ENCODE results near the gene WTAP. TPM values are rescaled to one million over a fixed set of nuclear protein-coding genes. Genes with fewer than 3 reads are reported as not detected.
"Not testable (repeated sequence)": the region's sequence is repeated elsewhere in the genome, so short reads cannot be mapped to it uniquely, and the experiment has no call there.

WTAP gene
- total and polyA plus RNA-seq, 4 donors: 67.7 to 94.7 (median 87.7) TPM

DNA sequence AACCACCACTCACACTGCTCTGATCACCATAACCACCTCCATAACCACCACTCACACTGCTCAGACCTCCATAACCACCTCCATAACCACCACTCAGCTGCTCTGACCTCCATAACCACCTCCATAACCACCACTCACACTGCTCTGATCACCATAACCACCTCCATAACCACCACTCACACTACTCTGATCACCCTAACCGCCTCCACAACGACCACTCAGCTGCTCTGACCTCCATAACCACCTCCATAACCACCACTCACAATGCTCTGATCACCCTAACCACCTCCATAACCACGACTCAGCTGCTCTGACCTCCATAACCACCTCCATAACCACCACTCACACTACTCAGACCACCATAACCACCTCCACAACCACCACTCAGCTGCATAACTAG is 14.9 kb upstream of the WTAP start:
- H3K36me3 ChIP-seq (ENCODE audit: control insufficient read depth in 1 of 2, insufficient read depth in 2 of 2, low read length in 1 of 2); H3K27ac ChIP-seq (ENCODE audit: low read depth in 1 of 2, low read length in 2 of 2); ATAC-seq (ENCODE audit: low FRiP score); intact Hi-C loops (cut with DNase I); H3K27me3 ChIP-seq (ENCODE audit: control insufficient read depth in 1 of 2, insufficient read depth in 2 of 2, low read length in 1 of 2); H3K4me3 ChIP-seq (ENCODE audit: low read length in 2 of 2); H3K4me1 ChIP-seq (ENCODE audit: control insufficient read depth in 1 of 2, insufficient read depth in 2 of 2, low read length in 2 of 2); DNase-seq; H3K9me3 ChIP-seq (ENCODE audit: control insufficient read depth, low read length): not testable (repeated sequence)
- 91 to 94% methylated on average over 3 of the region's 3 CpGs for WGBS, 2 donors

DNA sequence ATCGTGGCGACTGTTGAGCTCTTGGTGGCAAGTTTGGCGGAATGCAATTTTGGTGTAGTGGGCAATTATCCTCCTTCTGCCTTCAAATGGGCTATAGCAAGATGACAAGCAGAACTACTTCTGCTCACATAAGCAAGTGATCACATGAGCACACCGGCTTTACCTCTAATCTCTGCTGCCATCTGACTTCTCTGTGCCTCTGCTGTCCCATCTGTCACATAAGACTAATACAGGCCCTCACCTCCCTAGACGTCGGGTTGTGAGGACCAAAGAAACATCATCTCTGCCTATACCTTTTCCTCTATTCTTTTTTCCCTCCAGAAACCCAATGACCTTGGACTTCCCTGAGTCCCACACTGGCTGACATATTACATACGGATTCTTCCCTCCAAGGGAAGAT is 13.3 kb upstream of the WTAP start:
- 93 to 96% methylated on average over 7 of the region's 7 CpGs for WGBS, 2 donors
- Histone ChIP-seq H3K27me3 (ENCODE audit: control insufficient read depth in 1 of 2, insufficient read depth in 2 of 2, low read length in 1 of 2) (no peaks in the 10 kb centered on the region), H3K4me1 (ENCODE audit: control insufficient read depth in 1 of 2, insufficient read depth in 2 of 2, low read length in 2 of 2) (peaks cover 3 to 5% of the 10 kb centered on the region in 2 donors), H3K27ac (ENCODE audit: low read depth in 1 of 2, low read length in 2 of 2) (no peak overlapping the region), H3K4me3 (ENCODE audit: low read length in 2 of 2) (no peak overlapping the region), H3K36me3 (ENCODE audit: control insufficient read depth in 1 of 2, insufficient read depth in 2 of 2, low read length in 1 of 2) (no peaks in the 10 kb centered on the region), H3K9me3 (ENCODE audit: control insufficient read depth, low read length) (no peaks in the 10 kb centered on the region)
- ATAC-seq (ENCODE audit: low FRiP score) (no peak), DNase-seq (no peak)
- intact Hi-C loops (cut with DNase I): no loop called here

DNA sequence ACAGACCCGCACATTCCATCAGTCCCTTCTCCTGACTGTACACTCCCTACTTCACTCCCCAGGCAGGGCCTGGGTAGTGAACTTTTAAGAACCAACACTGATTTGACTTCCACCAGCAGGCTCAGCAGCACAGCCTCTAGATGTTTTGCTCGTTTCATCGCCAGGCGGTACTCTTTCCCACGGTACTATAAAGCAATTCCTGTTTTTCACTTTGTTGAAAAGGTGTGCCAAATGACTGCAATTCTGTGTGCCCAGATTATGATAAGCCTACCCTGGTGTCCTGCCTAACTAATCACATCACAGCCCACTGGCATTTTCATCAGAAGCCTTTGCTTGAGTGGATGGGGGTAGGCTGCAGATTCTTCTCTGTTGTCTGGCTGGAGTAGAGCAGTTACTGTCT is 12.9 kb upstream of the WTAP start:
- Histone ChIP-seq H3K27me3 (ENCODE audit: control insufficient read depth in 1 of 2, insufficient read depth in 2 of 2, low read length in 1 of 2) (no peaks in the 10 kb centered on the region), H3K36me3 (ENCODE audit: control insufficient read depth in 1 of 2, insufficient read depth in 2 of 2, low read length in 1 of 2) (no peaks in the 10 kb centered on the region), H3K4me3 (ENCODE audit: low read length in 2 of 2) (no peak overlapping the region), H3K27ac (ENCODE audit: low read depth in 1 of 2, low read length in 2 of 2) (no peak overlapping the region), H3K9me3 (ENCODE audit: control insufficient read depth, low read length) (no peaks in the 10 kb centered on the region), H3K4me1 (ENCODE audit: control insufficient read depth in 1 of 2, insufficient read depth in 2 of 2, low read length in 2 of 2) (peaks cover 3 to 5% of the 10 kb centered on the region in 2 donors)
- intact Hi-C loops (cut with DNase I): no loop called here
- 75 to 87% methylated on average over 5 of the region's 5 CpGs for WGBS, 2 donors
- no peak for ATAC-seq (ENCODE audit: low FRiP score)
- no peak for DNase-seq

DNA sequence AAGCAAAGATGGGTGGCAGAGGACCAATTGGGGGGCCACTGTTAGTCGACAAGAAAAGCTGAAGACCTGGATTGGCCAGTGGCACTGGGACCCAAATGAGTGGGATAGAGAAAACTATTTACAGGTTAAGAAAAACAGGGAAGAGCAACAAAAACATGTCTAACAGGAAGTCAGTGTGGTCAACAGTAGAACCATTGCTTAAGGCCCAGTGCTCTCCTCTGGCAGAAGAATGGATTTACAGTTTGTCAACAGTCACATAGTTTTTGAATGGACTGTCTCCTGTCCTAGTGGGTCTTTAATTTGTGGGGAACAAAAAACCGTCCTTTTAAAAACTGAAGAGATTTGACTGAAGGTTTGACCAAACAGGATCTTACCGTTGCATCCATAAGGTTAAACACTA is 12.1 kb upstream of the WTAP start:
- WGBS, 2 donors: 73 to 79% methylated on average over 3 of the region's 3 CpGs
- Histone ChIP-seq H3K9me3 (ENCODE audit: control insufficient read depth, low read length) (no peaks in the 10 kb centered on the region), H3K36me3 (ENCODE audit: control insufficient read depth in 1 of 2, insufficient read depth in 2 of 2, low read length in 1 of 2) (no peaks in the 10 kb centered on the region), H3K27ac (ENCODE audit: low read depth in 1 of 2, low read length in 2 of 2) (no peak overlapping the region), H3K27me3 (ENCODE audit: control insufficient read depth in 1 of 2, insufficient read depth in 2 of 2, low read length in 1 of 2) (no peaks in the 10 kb centered on the region), H3K4me1 (ENCODE audit: control insufficient read depth in 1 of 2, insufficient read depth in 2 of 2, low read length in 2 of 2) (peaks cover 3 to 5% of the 10 kb centered on the region in 2 donors), H3K4me3 (ENCODE audit: low read length in 2 of 2) (no peak overlapping the region)
- intact Hi-C loops (cut with DNase I): no loop called here
- no peak for DNase-seq
- no peak for ATAC-seq (ENCODE audit: low FRiP score)

DNA sequence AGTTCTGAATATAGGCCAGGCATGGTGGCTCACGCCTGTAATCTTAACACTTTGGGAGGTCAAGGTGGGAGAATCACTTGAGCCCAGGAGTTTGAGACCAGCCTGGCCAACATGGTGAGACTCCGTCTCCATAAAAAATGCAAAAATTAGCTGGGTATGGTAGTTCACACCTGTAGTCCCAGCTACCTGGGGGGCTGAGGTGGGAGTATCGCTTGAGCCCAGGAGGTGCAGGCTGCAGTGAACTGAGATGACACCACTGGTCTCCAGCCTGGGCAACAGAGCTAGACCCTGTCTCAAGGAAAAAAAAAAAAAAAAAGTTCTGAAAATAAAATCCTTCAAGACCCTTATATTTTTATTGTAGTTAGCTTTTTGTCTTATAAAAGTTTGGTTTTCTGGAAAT is 11.7 kb upstream of the WTAP start:
- intact Hi-C loops (cut with DNase I): no loop called here
- H3K27ac ChIP-seq (ENCODE audit: low read depth in 1 of 2, low read length in 2 of 2): no peak overlapping the region
- no peak for ATAC-seq (ENCODE audit: low FRiP score)

DNA sequence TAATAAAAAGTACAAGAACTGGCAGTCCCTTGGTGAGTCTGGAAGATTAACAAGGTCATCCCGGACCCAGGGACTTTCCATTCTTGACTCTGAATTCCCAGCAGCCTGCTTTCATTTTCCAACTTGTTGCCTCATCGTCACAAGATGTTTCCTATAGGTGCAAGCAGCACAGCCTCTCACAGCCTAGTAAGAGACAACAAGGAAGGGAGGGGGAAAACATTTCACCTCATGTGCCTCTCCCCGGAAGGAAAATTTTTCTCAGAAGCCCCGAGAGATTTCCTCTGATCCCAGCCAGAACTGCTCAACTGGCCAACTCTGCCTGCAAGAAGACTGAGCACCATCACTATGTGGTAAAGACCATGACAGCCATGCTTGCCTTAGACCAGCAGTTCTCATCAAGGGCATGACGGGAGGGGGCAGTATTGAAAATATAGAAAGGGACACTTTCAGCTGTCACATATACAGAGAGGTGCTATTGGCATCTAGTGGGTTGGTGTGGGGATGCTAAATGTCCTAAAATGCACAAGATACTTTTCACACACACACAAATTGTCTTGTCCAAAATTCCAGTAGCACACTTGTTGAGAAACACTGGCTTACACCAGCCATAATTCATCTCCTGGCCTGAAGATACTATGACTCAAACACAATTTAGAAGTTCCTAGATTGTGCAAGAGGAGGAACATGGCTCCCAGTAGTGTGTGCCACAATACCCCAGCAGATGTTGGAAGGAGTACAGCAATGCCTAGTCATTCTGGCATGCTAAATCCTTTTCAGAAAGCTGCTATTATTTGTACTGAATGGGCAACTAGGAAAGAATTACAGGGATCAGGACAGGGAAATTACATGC is 10.8 kb upstream of the WTAP start:
- peak in 1 of 2 donors; percentile 63 for DNase-seq
- H3K9me3 ChIP-seq (ENCODE audit: control insufficient read depth, low read length): no peaks in the 10 kb centered on the region
- peak; percentile 95 for ATAC-seq (ENCODE audit: low FRiP score)
- peak overlapping the region; percentile 79 to 87 for H3K27ac ChIP-seq (ENCODE audit: low read depth in 1 of 2, low read length in 2 of 2)
- H3K4me1 ChIP-seq (ENCODE audit: control insufficient read depth in 1 of 2, insufficient read depth in 2 of 2, low read length in 2 of 2): peaks cover 3 to 5% of the 10 kb centered on the region in 2 donors
- intact Hi-C loops (cut with DNase I): no loop called here
- H3K27me3 ChIP-seq (ENCODE audit: control insufficient read depth in 1 of 2, insufficient read depth in 2 of 2, low read length in 1 of 2): no peaks in the 10 kb centered on the region
- 42 to 47% methylated on average over 5 of the region's 5 CpGs for WGBS, 2 donors
- H3K4me3 ChIP-seq (ENCODE audit: low read length in 2 of 2): no peak overlapping the region
- H3K36me3 ChIP-seq (ENCODE audit: control insufficient read depth in 1 of 2, insufficient read depth in 2 of 2, low read length in 1 of 2): no peaks in the 10 kb centered on the region

More for the DNA sequence above, 11.7 kb upstream of the WTAP start:
- DNase-seq: no peak
- H3K9me3 ChIP-seq (ENCODE audit: control insufficient read depth, low read length): no peaks in the 10 kb centered on the region
- no peaks in the 10 kb centered on the region for H3K27me3 ChIP-seq (ENCODE audit: control insufficient read depth in 1 of 2, insufficient read depth in 2 of 2, low read length in 1 of 2)
- peaks cover 3 to 5% of the 10 kb centered on the region in 2 donors for H3K4me1 ChIP-seq (ENCODE audit: control insufficient read depth in 1 of 2, insufficient read depth in 2 of 2, low read length in 2 of 2)
- H3K4me3 ChIP-seq (ENCODE audit: low read length in 2 of 2): no peak overlapping the region
- H3K36me3 ChIP-seq (ENCODE audit: control insufficient read depth in 1 of 2, insufficient read depth in 2 of 2, low read length in 1 of 2): no peaks in the 10 kb centered on the region
- WGBS, 2 donors: 99 to 100% methylated on average over 3 of the region's 3 CpGs

DNA sequence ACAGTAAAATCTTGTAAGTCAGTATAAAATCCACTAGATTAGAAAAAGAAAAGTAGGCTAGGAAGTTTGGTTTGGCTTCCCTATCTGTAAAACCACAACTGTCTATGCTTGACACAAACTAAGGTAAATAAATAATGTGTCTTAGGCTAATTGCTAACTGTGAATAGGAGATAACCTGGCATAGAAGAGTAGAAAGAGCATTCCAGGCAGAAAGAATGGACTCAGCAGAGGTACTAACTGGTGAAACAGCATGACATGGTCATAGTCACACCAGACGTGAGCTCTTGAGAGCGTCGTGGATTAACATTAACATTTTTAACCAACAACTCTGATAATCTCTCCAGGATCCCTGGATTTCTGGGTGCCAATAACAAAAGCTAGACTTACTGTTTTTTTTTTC is 8.7 kb upstream of the WTAP start:
- 70 to 76% methylated on average over 3 of the region's 3 CpGs for WGBS, 2 donors
- intact Hi-C loops (cut with DNase I): no loop called here

DNA sequence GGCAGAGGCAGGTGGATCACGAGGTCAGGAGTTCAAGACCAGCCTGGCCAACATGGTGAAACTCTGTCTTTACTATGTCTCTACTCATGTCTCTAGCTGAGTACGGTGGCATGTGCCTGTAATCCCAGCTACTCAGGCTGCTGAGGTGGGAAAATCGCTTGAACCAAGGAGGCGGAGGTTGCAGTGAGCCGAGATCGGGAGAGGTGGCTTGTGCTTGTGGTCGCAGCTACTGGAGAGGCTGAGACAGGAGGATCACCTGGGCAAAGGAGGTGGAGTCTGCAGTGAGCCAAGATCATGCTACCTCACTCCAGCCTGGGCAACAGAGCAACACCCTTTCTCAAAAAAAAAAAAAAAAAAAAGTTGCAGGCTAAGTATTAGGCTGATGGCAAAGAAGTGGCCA is 8.0 kb upstream of the WTAP start:
- Histone ChIP-seq H3K27me3 (ENCODE audit: control insufficient read depth in 1 of 2, insufficient read depth in 2 of 2, low read length in 1 of 2) (no peaks in the 10 kb centered on the region), H3K27ac (ENCODE audit: low read depth in 1 of 2, low read length in 2 of 2) (no peak overlapping the region), H3K9me3 (ENCODE audit: control insufficient read depth, low read length) (no peaks in the 10 kb centered on the region), H3K4me3 (ENCODE audit: low read length in 2 of 2) (no peak overlapping the region), H3K4me1 (ENCODE audit: control insufficient read depth in 1 of 2, insufficient read depth in 2 of 2, low read length in 2 of 2) (peaks cover 3 to 5% of the 10 kb centered on the region in 2 donors), H3K36me3 (ENCODE audit: control insufficient read depth in 1 of 2, insufficient read depth in 2 of 2, low read length in 1 of 2) (no peaks in the 10 kb centered on the region)
- WGBS, 2 donors: 97 to 98% methylated on average over 7 of the region's 7 CpGs
- intact Hi-C loops (cut with DNase I): no loop called here
- no peak for ATAC-seq (ENCODE audit: low FRiP score)
- no peak for DNase-seq

More for the DNA sequence above, 8.7 kb upstream of the WTAP start:
- H3K36me3 ChIP-seq (ENCODE audit: control insufficient read depth in 1 of 2, insufficient read depth in 2 of 2, low read length in 1 of 2): no peaks in the 10 kb centered on the region
- H3K9me3 ChIP-seq (ENCODE audit: control insufficient read depth, low read length): no peaks in the 10 kb centered on the region
- peaks cover 3 to 5% of the 10 kb centered on the region in 2 donors for H3K4me1 ChIP-seq (ENCODE audit: control insufficient read depth in 1 of 2, insufficient read depth in 2 of 2, low read length in 2 of 2)
- no peak for ATAC-seq (ENCODE audit: low FRiP score)
- DNase-seq: no peak
- H3K27me3 ChIP-seq (ENCODE audit: control insufficient read depth in 1 of 2, insufficient read depth in 2 of 2, low read length in 1 of 2): no peaks in the 10 kb centered on the region
- no peak overlapping the region for H3K4me3 ChIP-seq (ENCODE audit: low read length in 2 of 2)
- H3K27ac ChIP-seq (ENCODE audit: low read depth in 1 of 2, low read length in 2 of 2): no peak overlapping the region

DNA sequence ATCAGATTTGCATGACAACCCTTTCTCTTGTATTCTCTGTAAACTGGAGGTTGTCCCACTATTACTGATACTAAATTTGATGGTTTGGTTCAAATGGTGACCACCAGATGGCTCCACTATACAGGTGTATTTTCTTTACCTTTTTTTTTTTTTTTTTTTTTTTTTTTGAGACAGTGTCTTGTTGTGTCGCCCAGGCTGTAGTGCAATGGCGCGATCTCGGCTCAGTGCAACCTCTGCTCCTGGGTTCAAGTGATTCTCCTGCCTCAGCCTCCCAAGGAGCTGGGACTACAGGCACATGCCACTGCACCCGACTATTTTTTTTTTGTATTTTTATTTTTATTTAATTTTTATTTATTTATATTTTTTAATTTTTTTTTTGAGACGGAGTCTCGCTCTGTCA is 6.6 kb upstream of the WTAP start:
- ATAC-seq (ENCODE audit: low FRiP score) (no peak), DNase-seq (no peak)
- Histone ChIP-seq H3K27ac (ENCODE audit: low read depth in 1 of 2, low read length in 2 of 2) (no peak overlapping the region), H3K9me3 (ENCODE audit: control insufficient read depth, low read length) (no peaks in the 10 kb centered on the region), H3K36me3 (ENCODE audit: control insufficient read depth in 1 of 2, insufficient read depth in 2 of 2, low read length in 1 of 2) (no peaks in the 10 kb centered on the region), H3K4me3 (ENCODE audit: low read length in 2 of 2) (no peak overlapping the region), H3K4me1 (ENCODE audit: control insufficient read depth in 1 of 2, insufficient read depth in 2 of 2, low read length in 2 of 2) (peaks cover 3 to 5% of the 10 kb centered on the region in 2 donors), H3K27me3 (ENCODE audit: control insufficient read depth in 1 of 2, insufficient read depth in 2 of 2, low read length in 1 of 2) (no peaks in the 10 kb centered on the region)
- WGBS, 2 donors: 73 to 80% methylated on average over 7 of the region's 7 CpGs
- intact Hi-C loops (cut with DNase I): no loop called here
